Erythroblast (primary cell): ENCODE results near the gene TPD52L1.

ENCODE experiments used
- DNase-seq, 2 experiments: peaks; one replicate each; lab custom pipeline; 2025; lab: John Stamatoyannopoulos, UW
- GATA1 ChIP-seq: IDR thresholded peaks from 2 replicates; pipeline ENCODE4 v1.6.1; 2011; ENCODE audit warnings: low read depth, mild to moderate bottlenecking, control low read depth, low read length, moderate library complexity
- POLR2A ChIP-seq: IDR thresholded peaks from 2 replicates; pipeline ENCODE4 v1.6.1; 2011; ENCODE audit warnings: mild to moderate bottlenecking, low read length

Gene TPD52L1

DNA sequence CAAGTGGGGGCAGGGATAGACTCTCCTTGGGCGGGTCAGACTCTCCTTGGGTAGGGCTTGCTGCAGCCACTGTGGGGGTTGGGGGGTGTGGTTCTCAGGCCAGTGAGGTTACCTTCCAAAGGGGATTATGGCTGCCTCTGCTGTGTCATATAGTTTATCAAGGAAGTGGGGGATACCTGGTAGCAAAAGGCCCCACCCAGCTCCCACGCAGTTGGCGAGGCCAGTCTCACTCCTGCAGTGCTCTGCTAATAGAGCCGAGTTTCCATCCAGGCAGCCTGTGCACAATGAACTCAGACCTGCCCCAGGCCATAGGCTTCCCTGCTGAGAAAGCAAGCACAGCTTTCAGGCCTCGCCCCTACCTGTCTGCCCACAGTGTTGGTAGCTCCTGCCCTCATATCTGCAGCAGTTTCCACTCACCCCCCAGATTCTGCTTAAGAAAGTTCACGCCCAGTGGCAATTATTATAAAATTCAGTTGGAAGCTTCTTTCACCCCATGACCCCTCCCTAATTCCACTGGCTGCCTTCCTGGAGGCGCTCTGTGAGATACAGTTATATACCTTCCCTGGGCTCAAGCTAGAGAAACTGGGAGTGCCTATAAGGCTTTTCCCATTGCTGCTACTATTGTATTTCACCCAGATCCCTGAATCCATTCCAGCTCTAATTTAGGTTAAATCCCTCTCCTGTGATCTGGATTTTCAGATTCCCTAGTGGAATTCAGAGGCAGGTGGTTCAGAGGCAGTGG, 92.1 kb downstream of the TPD52L1 start:
- DNase-seq, result no peak
- TF ChIP-seq POLR2A (no peak), GATA1 (no peak)

DNA sequence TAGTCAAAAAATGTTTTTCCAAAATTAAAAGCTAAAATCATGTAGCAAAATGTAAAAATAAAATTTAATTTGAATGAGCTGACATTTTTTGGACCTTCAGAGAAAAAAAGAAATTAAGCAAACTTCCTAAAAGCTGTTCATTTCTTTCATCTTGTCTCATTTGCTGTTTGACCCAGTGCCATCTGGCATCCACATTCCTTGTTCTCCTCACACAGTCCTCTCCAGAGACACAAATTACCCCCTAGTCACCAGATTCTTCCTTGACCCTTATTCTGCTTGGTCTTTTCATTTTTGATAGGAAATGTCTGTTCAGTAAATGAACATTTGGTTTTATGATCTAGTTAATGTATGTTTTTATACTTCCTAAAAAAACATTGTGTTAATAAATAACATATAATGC, 93.0 kb downstream of the TPD52L1 start:
- TF ChIP-seq GATA1, result no peak
- no peak for TF ChIP-seq POLR2A
- DNase-seq, result no peak

DNA sequence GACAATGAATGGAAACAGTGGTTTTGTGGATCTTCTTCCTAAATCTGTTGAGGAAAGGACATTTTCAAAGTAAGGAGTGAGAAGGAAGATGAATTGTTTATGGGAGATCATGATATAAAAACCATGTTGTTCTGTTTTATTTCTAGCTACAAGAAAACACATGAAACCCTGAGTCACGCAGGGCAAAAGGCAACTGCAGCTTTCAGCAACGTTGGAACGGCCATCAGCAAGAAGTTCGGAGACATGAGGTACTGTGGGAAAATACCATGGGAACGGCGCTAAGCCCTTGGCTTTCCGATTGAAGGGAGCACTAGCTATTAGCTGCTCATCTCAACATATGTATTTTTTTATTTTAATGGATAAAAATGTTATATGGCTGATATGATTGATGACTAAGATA, 94.6 kb downstream of the TPD52L1 start:
- TF ChIP-seq POLR2A (no peak), GATA1 (no peak)
- DNase-seq, result no peak

DNA sequence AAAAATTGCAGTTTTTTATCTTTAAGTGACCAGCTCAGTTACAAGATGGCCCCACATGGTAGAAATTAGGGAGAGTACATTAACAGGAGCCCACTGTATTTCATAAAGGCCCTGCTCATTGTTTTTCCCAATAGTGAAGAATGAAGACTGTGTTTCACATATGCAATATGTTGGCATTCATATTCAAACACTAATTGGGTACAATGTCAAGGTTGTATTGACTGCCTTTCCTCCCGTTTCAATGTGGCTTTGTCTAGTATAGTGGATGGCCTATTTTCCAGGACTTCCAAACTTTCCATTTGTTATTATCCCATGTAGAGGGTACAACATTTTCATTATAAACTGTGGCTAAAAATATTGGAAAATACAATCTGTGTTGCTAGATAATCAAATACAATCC, 96.9 kb downstream of the TPD52L1 start:
- DNase-seq, result no peak
- TF ChIP-seq POLR2A (no peak), GATA1 (no peak)

DNA sequence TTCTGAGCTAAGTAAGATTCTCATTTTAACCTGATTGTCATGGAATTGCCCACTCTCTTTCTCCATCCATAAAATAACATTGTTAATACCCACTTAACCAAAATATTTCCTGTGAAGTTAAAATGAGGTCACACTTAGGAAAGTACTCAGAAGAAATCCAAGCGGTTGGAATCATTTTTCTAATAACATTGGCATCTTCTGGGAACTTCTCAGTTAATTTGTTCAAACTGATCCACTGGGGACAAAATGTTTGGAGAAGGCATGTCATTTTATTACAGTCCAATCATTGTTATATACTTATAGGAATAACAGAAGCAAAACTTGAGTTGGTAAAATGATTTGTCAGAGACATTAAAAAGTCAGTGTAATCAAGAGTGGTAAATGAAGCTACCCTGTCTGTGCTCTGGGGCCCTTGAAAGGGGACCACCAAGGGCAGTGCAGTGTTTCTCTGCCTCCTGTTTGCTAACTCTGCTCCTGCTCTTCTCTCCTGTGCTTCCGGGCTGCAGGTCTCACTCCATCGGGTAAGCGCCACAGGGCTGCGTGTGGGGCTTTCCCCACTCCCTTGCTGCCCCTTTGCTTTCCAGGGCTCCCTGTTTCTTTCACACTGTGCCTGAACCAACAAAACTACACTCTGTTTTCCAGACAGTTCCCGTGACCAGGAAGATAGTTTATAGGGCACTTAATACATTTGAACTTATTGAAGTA, 98.1 kb downstream of the TPD52L1 start:
- DNase-seq, result no peak
- TF ChIP-seq POLR2A, result no peak
- no peak for TF ChIP-seq GATA1

DNA sequence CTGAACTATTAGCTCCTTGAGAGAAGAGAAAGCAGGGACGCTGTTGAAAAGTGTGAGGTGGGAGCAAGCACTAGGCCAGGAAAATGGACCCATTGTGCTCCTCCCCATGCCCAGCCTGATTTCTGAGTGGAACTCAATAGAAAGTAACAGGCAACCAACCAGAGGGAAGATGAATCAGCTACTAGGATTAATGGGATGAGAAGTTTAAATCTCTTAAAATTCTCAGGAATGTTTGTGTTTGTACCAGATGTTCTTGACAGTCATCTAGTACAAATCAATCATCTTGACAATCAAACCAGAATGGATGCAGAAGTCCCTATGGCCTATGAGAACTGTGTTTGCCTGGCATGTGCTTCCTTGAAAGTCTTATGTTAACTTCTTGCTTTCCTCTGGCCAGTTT, 99.3 kb downstream of the TPD52L1 start:
- no peak for TF ChIP-seq GATA1
- no peak for TF ChIP-seq POLR2A
- DNase-seq, result no peak

DNA sequence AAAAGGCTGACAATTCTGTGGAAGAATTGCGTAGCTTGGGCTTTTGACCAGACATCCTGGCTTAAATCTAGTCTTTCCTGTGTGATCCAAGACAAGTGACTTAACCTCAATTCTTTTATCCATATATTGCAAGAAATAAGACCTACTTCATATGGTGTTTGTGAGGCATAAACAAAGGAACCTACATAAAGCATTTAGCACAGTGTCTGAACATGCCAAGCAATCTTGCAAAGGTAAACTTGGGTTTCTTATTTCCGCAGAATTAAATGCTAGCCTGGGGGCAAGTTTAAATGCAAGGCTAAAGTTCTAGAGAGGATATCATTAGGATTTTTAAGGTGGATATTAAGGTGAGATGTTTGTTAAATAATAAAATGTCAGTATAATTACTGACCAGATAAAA, 100.3 kb downstream of the TPD52L1 start:
- no peak for DNase-seq
- no peak for TF ChIP-seq POLR2A
- no peak for TF ChIP-seq GATA1

DNA sequence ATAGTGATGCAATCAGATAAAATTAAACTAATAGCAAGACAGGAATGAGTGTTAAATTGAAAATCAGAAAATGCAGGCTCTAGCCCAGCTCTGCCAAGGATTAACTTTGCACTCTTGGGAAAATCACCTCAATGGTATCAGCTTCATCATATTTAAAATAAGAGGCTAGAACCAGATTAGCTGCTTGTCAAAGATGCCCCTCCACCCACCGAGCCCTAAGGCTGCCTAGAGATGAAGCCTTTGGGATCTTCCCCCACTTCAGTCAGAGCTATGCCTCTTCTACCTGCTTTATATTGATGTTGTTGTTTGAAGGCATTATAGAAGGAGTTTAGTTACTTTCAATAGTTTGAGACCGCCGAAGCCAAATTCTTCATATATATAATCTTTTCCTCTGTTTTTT, 100.7 kb downstream of the TPD52L1 start:
- TF ChIP-seq GATA1 (no peak), POLR2A (no peak)
- no peak for DNase-seq

DNA sequence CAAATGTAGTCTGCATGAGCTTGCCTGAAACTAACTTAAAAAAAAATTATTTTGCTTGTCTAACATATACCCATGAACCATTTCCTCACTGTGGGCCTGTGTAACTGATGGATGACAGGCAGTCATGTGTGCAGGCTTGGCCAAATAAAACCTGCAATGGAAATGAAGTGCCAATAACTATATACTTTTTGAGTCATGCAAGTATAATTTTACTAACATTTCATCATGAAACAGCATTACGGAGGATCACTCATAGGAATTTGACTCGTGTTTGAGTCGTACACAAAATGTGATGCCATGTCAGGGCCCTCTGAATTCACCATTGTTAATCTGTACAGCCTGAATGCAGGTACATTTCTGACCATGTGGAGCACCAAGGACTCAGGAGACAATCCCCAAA, 101.6 kb downstream of the TPD52L1 start:
- no peak for DNase-seq
- TF ChIP-seq POLR2A, result no peak
- no peak for TF ChIP-seq GATA1

DNA sequence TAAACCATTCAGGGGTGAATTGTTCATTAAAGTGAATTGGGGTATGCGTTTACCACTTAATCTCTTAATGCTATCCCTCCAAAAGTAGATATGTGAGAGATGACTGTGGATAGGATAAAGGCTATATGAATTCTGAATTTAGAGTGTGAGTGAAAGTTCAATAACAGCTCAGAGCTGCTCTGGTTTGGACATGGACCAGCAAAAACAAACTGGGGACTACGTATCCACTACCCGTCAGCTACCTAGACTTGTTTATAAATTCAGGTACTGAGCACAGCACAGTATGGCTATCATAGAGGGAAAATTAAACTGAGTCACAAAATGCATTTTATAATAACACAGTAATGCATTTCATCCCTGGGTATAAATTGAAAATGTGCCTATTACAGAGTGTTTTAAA, 103.8 kb downstream of the TPD52L1 start:
- DNase-seq, result no peak
- TF ChIP-seq POLR2A, result no peak

DNA sequence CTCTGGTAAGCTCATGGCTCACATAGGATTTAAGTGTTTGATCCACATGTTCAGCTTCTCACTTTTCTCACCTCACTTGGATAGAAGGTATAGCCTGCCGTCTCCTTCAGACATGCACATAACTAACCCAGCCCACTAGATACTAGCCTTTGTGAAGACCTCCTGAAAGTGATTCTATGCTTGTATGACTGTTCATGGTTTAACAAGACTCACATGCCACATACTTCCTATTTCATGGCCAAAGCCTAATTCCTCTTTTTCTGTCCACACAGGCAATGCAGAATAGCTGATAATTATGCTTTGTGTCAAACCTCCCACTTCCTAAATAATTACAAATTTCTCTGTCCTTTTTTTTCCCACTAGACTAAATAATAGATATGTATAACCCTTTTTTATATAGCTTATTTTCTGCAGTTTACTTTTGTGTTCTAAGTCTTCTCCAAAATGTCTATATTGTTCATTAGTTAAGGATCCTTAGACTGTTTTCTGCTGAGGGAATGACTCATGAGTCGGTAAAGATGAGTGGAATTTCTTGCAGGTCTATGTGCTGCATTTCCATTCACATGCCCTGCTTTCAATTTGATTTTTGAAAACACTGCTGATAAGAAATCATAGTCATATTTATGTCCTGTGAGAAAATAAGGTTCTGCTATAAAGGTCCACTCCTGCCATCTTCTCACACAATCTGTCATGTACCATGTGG, 105.2 kb downstream of the TPD52L1 start:
- no peak for TF ChIP-seq GATA1
- TF ChIP-seq POLR2A, result no peak
- no peak for DNase-seq

DNA sequence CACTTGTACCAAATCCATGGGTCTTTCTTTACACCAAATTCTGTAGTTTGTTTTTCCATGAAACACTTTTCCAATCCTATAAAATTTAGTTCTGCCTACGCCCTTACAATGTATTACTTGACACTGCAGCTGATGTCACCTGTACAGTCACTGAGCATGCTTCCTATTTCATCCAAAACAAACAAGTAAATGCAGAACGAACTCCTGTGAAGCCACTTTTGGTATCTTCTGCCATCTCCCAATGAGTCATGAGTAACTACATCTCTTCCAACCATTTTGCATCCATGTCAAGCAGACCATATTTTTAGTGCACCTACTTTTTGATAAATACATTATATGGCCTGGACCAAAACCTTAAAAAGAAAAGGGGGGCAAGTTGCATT, 105.8 kb downstream of the TPD52L1 start:
- no peak for DNase-seq
- TF ChIP-seq POLR2A (no peak), GATA1 (no peak)

DNA sequence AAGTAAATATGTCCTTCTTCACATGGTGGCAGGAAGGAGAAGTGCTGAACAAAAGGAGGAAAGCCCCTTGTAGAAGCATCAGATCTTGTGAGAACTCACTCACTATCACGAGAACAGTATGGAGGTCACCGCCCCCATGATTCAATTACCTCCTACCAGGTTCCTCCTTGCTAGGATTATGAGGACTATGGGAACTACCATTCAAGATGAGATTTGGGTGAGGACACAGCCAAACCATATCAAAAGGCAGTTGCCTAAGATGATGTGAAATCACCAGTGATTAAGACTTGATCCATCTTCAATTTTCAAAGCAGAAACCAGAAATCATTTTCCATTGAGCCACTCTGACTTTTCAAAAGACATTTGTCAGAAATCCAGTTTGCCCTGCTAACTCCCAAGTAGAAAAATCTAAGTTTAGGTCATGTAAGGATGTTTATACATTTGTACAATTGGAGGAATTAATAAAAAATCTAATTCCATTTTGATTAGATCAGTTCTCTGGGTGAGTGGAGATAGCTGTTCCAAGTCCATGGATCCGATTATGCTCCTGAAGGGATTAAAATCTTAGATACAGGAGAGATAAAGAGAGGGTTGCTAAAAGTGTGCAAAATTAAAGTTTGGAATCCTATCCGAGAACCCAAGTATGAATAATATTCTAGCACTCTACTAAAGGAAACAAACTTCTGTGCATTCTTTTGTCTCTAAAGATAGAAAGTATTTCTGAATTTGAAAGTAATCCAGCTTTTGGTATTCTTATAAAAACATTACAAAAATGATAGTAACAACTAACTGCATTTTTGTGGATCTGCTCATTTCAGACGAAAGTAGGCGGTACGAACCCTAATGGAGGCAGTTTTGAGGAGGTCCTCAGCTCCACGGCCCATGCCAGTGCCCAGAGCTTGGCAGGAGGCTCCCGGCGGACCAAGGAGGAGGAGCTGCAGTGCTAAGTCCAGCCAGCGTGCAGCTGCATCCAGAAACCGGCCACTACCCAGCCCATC, 108.7 kb downstream of the TPD52L1 start:
- TF ChIP-seq GATA1 (no peak), POLR2A (no peak)
- no peak for DNase-seq

DNA sequence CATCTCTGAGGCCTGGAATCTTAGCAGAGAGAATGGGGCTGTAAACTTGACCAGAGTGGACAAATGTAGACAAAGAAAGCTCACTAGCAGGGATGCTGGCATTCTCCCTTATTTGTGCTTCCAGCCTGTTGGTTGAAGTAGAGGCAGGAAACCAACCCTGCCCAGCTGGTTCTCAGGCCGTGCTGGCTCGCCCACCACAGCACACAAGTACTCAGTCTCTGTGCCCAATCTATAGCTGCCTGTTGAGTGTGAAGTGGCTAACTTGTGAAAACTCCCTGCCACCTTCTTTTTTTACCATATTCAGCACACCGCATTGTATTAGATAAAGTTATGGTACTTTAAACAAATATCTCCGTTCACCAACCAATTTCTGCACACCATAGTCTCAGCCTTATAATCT, 110.9 kb downstream of the TPD52L1 start:
- no peak for TF ChIP-seq GATA1
- TF ChIP-seq POLR2A, result no peak
- no peak for DNase-seq
